ENCODE data around the gene PFDN1.

DNA sequence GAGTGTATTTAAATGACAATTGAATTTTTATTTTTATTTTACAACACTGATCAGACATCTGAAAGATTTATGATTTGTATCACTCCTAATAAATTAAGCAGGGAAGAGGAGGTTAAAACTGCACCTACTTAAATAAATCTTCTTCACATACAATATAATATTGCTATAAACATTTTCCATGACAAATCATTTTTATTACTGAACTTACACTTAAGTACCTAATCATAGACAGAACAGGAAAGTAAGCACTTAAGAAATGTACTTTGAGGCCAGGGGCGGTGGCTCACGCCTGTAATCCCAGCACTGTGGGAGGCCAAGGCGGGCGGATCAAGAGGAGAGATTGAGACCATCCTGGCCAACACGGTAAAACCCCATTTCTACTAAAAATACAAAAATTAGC lies 3.8 kb downstream of the PFDN1 start:
- TF ChIP-seq, protein P1, sequence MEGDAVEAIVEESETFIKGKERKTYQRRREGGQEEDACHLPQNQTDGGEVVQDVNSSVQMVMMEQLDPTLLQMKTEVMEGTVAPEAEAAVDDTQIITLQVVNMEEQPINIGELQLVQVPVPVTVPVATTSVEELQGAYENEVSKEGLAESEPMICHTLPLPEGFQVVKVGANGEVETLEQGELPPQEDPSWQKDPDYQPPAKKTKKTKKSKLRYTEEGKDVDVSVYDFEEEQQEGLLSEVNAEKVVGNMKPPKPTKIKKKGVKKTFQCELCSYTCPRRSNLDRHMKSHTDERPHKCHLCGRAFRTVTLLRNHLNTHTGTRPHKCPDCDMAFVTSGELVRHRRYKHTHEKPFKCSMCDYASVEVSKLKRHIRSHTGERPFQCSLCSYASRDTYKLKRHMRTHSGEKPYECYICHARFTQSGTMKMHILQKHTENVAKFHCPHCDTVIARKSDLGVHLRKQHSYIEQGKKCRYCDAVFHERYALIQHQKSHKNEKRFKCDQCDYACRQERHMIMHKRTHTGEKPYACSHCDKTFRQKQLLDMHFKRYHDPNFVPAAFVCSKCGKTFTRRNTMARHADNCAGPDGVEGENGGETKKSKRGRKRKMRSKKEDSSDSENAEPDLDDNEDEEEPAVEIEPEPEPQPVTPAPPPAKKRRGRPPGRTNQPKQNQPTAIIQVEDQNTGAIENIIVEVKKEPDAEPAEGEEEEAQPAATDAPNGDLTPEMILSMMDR (conservative IDR thresholded peaks at IDR 0.05; ENCODE audit: low read depth, low read length), result no peak
- no peak for TF ChIP-seq EZH2 (IDR thresholded peaks at IDR 0.05; ENCODE audit: borderline replicate concordance, low read depth, low read length, poor library complexity, severe bottlenecking)

All from A673 (cell line).